Endothelial cell (in vitro differentiated cells): Measurements from ENCODE around the gene PGAM2. TPM values are rescaled to one million over a fixed set of nuclear protein-coding genes. Genes with fewer than 3 reads are reported as not detected.

Experiments used
- DNase-seq: peaks from one replicate; pipeline ENCODE4 v3.0.0; 2021; ENCODE audit warnings: low spot score
- H3K27ac Mint-ChIP-seq: one replicate; pipeline ENCODE4 v1.8.0; 2021; ENCODE audit warnings: mixed read lengths, inconsistent platforms; ENCODE audit not compliant: unreplicated experiment
- H3K27me3 Mint-ChIP-seq: one replicate; pipeline ENCODE4 v1.8.0; 2021; ENCODE audit warnings: mild to moderate bottlenecking, moderate library complexity, mixed read lengths, inconsistent platforms; ENCODE audit not compliant: unreplicated experiment
- H3K36me3 Mint-ChIP-seq: one replicate; pipeline ENCODE4 v1.8.0; 2021; ENCODE audit warnings: mild to moderate bottlenecking, low read depth, mixed read lengths, inconsistent platforms; ENCODE audit not compliant: unreplicated experiment
- H3K4me1 Mint-ChIP-seq: one replicate; pipeline ENCODE4 v1.8.0; 2021; ENCODE audit warnings: mild to moderate bottlenecking, mixed read lengths, inconsistent platforms; ENCODE audit not compliant: unreplicated experiment
- H3K4me3 Mint-ChIP-seq: one replicate; pipeline ENCODE4 v1.8.0; 2021; ENCODE audit warnings: mild to moderate bottlenecking, mixed read lengths, inconsistent platforms; ENCODE audit not compliant: unreplicated experiment
- H3K9me3 Mint-ChIP-seq: one replicate; pipeline ENCODE4 v1.8.0; 2021; ENCODE audit warnings: mixed read lengths, inconsistent platforms; ENCODE audit not compliant: unreplicated experiment
- total RNA-seq: library from RNA; stranded (reverse); fragmentation: NEBNext Ultra II Directional; extraction: Animal tissue kit (Norgen Biotek cat#: 25700); gene quantifications from one replicate; pipeline ENCODE4 v1.2.1, GENCODE V29; 2021; ENCODE audit not compliant: unreplicated experiment
- TF ChIP-seq, protein P1 (sequence below): fragments of 200-600 bp; sonication (generic); IDR thresholded peaks from one replicate; pipeline ENCODE4 v1.5.0; 2021; ENCODE audit warnings: antibody characterized with exemption; ENCODE audit not compliant: unreplicated experiment

The PGAM2 gene
- total RNA-seq, 1 donor from 2014 or later = not detected

DNA sequence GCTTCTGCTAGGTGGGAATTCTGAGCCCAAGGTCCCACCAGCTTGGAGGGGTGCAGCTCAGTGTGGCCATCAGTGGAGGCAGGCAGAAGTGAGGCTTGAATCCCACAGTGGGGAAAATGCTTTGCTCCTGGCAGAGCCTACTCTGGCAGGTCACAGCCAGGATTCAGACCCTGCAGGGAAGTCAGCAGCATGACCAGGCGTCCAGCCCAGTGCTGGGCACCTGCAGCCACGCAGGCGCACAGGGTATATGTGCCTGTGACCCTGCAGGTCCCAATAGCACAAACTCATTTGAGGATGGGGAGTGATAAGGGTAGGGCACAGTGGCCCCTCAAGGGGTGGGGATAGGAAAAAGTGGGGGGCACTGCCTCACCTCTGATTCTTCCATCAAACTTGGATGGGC, 30.4 kb upstream of the PGAM2 start:
- Mint-ChIP-seq H3K9me3 (no peaks in the 10 kb centered on the region), H3K4me1 (peaks cover 5% of the 10 kb centered on the region), H3K36me3 (no peaks in the 10 kb centered on the region), H3K4me3 (no peak overlapping the region), H3K27ac (no peak overlapping the region), H3K27me3 (peaks cover 13% of the 10 kb centered on the region)
- DNase-seq = no peak
- TF ChIP-seq, protein P1, sequence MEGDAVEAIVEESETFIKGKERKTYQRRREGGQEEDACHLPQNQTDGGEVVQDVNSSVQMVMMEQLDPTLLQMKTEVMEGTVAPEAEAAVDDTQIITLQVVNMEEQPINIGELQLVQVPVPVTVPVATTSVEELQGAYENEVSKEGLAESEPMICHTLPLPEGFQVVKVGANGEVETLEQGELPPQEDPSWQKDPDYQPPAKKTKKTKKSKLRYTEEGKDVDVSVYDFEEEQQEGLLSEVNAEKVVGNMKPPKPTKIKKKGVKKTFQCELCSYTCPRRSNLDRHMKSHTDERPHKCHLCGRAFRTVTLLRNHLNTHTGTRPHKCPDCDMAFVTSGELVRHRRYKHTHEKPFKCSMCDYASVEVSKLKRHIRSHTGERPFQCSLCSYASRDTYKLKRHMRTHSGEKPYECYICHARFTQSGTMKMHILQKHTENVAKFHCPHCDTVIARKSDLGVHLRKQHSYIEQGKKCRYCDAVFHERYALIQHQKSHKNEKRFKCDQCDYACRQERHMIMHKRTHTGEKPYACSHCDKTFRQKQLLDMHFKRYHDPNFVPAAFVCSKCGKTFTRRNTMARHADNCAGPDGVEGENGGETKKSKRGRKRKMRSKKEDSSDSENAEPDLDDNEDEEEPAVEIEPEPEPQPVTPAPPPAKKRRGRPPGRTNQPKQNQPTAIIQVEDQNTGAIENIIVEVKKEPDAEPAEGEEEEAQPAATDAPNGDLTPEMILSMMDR = no peak

DNA sequence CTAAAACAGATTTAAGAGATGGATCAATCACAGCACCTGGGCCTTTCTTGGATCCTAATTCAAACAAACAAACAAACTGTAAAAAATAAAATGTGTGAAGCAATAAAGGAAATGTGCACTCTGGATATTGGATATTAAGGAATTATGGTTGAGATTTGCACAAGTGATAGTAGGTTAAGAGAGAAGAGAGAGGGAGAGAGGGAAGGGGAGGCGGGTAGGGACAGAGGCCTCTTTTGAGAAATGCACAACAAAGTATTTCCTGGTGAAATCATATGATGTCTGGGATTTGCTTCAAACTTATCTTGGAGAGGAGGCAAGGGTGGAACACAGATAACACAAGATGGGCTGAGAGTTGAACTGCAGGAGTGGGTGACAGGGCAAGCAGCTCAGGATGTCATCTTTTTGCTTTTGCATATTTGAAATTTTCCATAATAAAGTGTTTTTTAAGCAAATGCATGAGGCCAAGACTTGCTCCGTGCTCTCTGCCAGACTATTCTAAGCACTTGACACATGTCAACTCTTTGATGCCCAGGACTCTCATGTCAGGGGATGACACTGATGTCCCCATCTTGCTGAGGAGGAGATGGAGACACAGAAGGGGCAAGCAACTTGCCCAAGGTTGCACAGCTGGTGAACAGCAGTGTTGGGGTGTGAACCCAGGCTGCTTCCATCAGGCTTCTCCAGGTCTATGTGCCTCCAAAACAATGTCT, 29.7 kb upstream of the PGAM2 start:
- H3K27ac Mint-ChIP-seq = no peak overlapping the region
- peaks cover 5% of the 10 kb centered on the region for H3K4me1 Mint-ChIP-seq
- TF ChIP-seq, protein P1 = no peak
- H3K27me3 Mint-ChIP-seq = peaks cover 13% of the 10 kb centered on the region
- H3K9me3 Mint-ChIP-seq = no peaks in the 10 kb centered on the region
- H3K36me3 Mint-ChIP-seq = no peaks in the 10 kb centered on the region
- H3K4me3 Mint-ChIP-seq = no peak overlapping the region
- no peak for DNase-seq

DNA sequence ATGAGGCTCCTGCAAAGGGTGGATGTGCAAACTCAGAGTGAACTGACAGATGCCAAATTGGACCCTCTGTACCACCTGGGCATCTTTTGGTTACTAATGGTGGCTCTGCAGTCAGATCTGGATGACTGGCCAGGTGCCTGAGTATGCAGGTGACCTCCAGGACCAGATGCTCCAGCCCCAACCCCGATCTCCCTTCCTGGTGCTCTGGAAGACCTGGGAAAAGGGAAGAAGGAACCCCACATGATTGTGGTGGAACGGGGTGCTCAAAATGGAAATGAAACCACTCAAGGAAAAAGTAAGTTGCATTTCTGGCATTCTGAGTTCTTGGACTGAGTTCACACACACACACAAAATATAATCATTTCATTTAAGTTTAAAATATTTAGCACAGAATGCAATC, 29.0 kb upstream of the PGAM2 start:
- DNase-seq = no peak
- peaks cover 5% of the 10 kb centered on the region for H3K4me1 Mint-ChIP-seq
- no peak overlapping the region for H3K4me3 Mint-ChIP-seq
- peaks cover 13% of the 10 kb centered on the region for H3K27me3 Mint-ChIP-seq
- H3K27ac Mint-ChIP-seq = no peak overlapping the region
- H3K36me3 Mint-ChIP-seq = no peaks in the 10 kb centered on the region
- no peaks in the 10 kb centered on the region for H3K9me3 Mint-ChIP-seq
- TF ChIP-seq, protein P1 = no peak

DNA sequence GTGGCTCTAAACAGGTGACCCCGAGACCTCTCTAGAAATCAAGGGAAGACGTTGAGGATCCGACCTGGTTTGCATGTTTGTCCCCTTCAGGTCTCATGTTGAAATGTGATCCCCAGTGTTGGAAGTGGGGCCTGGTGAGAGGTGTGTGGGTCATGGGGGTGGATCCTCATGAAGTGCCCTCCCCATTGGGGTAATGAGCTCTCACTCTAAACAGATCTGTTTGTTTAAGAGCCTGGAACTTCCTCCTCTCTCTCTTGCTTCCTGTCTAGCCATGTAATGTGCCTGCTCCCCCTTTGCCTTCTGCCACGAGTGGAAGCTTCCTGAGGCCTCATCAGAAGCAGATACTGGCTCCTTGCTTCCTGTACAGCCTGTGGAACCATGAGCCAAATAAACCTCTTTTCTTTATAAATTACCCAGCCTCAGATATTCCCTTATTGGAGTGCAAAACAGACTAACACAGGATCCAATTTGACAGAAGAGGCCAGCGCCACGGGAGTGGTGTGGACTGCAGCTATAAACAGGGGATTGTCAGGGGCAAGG, 27.8 kb upstream of the PGAM2 start:
- no peak for DNase-seq
- TF ChIP-seq, protein P1 = no peak
- Mint-ChIP-seq H3K27ac (no peak overlapping the region), H3K27me3 (peaks cover 13% of the 10 kb centered on the region), H3K9me3 (no peaks in the 10 kb centered on the region), H3K4me1 (peaks cover 5% of the 10 kb centered on the region), H3K36me3 (no peaks in the 10 kb centered on the region), H3K4me3 (no peak overlapping the region)

DNA sequence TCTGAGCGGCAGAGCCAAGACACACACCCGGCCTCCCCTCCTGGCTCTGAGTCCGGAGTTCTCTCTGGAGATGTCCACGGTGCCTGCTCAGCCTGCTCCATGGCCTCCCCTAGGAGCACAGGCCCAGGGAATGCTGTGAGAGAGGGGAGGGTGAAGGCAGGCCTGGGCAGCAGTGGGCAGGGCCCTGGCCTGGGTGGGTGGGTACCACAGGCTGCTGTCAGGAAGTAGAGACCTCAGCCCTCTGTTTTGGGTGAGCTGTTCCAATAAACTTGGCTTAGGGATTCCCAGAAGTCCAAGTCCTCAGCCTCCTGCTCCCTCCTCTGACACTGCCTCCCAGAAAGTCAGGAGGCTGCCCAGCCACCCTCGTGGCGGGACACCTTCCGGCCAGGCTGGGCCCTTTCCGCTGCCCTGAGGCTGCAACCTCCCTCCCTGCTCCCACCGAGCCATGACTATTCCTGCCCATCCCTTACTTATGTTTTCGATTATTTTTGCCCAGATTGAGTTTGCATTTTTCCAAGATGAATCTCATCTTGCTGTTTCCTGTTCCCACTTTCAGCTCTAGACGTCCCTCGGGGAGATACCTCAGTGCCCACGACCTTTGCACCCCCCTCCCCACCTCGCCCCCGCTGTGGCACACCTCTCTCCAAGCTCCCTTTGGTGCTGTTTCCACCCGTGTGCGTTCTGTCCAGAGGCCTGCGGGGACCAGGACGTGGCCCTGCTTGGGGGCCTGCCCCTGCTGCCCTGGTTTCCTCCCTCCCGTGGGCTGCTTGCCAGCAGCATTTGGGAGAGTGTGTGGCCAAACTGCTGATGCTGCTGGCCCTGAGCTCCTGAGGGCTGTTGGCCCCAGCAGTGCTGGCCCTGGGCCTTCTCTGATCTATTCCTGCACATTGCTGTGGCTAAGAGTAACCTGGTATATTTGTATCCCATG, 22.8 kb upstream of the PGAM2 start:
- H3K4me1 Mint-ChIP-seq = peaks cover 3% of the 10 kb centered on the region
- H3K27me3 Mint-ChIP-seq = peaks cover 11% of the 10 kb centered on the region
- no peak overlapping the region for H3K4me3 Mint-ChIP-seq

More for the DNA sequence above, 22.8 kb upstream of the PGAM2 start:
- Mint-ChIP-seq H3K9me3 (no peaks in the 10 kb centered on the region), H3K27ac (no peak overlapping the region), H3K36me3 (no peaks in the 10 kb centered on the region)
- DNase-seq = no peak
- TF ChIP-seq, protein P1 = no peak
